ENCODE measurements around the gene SLC26A9. TPM values are rescaled to one million over a fixed set of nuclear protein-coding genes. Genes with fewer than 3 reads are reported as not detected.

Gene SLC26A9
- total and polyA plus RNA-seq, 2 donors (not counting 1 experiment from before 2014, with no cell fraction given), result not detected

DNA sequence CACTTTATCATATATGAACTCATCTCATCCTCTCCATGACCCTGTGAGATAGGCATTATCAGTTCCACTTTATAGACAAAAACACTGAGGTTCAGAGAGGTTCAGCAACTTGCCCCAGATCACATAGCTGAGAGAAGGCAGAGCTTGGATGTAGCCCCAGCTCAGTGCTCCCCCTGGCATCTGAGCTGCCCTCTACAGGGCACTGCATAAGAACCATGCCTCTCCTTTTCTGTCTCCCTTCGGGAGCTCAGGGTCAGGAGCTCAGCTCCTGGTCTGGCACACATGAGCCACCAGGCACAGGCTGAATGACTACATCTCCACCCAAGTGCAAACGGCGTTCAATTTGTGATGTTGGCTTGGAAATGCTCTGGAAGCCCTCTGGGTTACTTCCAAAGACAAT lies 43.0 kb upstream of the SLC26A9 start:
- WGBS (ENCODE audit: insufficient coverage), result 78% methylated on average over 1 of the region's 3 CpGs
- Histone ChIP-seq H3K4me1 (ENCODE audit: control insufficient read depth in 2 of 2, insufficient read depth in 2 of 2, low read length in 2 of 2) (no peaks in the 10 kb centered on the region), H3K79me2 (ENCODE audit: control insufficient read depth, insufficient read depth, low read length) (no peaks in the 10 kb centered on the region), H3K36me3 (replicated peaks in 1 of 2; ENCODE audit: control extremely low read depth in 1 of 2, control insufficient read depth in 1 of 2, extremely low read depth in 1 of 2, insufficient read depth in 2 of 2, low read length in 1 of 2) (no peaks in the 10 kb centered on the region), H4K20me1 (ENCODE audit: control insufficient read depth, insufficient read depth, low read length, poor library complexity, severe bottlenecking) (no peaks in the 10 kb centered on the region), H3K4me2 (replicated peaks; ENCODE audit: low read depth, low read length, poor library complexity, severe bottlenecking) (no peak overlapping the region), H3K9me3 (ENCODE audit: control extremely low read depth in 1 of 3, control insufficient read depth in 2 of 3, insufficient read depth in 1 of 3, low read length in 2 of 3) (no peaks in the 10 kb centered on the region), H3K9ac (ENCODE audit: low read length) (no peak overlapping the region), H3K27me3 (replicated peaks in 1 of 4; ENCODE audit: control extremely low read depth in 1 of 4, control insufficient read depth in 3 of 4, insufficient read depth in 4 of 4, low read length in 3 of 4) (peaks cover 0 to 6% (median 2%) of the 10 kb centered on the region in 4 experiments), H2AFZ (ENCODE audit: insufficient read depth, low read depth, low read length, poor library complexity, severe bottlenecking) (no peak overlapping the region), H3K4me3 (ENCODE audit: control extremely low read depth in 1 of 5, extremely low read depth in 1 of 5, insufficient read depth in 1 of 5, low read depth in 2 of 5, low read length in 4 of 5) (no peak overlapping the region), H3K27ac (ENCODE audit: low read length in 2 of 2) (no peak overlapping the region)
- no peak overlapping the region for H3K4me3 Mint-ChIP-seq
- H3K27me3 Mint-ChIP-seq, result peaks cover 8% of the 10 kb centered on the region
- intact Hi-C loops (cut with micrococcal nuclease), result no loop called here
- ChIA-PET CTCF (interaction anchor here (0.9 to 11.3 kb wide), 11 partner anchors 9 to 327 kb away, joined by 3 to 434 read pairs (median 6); no protein-coding TSS in a partner anchor), POLR2A (no interaction called here)
- H3K27ac Mint-ChIP-seq, result no peak overlapping the region
- TF ChIP-seq, protein P1, sequence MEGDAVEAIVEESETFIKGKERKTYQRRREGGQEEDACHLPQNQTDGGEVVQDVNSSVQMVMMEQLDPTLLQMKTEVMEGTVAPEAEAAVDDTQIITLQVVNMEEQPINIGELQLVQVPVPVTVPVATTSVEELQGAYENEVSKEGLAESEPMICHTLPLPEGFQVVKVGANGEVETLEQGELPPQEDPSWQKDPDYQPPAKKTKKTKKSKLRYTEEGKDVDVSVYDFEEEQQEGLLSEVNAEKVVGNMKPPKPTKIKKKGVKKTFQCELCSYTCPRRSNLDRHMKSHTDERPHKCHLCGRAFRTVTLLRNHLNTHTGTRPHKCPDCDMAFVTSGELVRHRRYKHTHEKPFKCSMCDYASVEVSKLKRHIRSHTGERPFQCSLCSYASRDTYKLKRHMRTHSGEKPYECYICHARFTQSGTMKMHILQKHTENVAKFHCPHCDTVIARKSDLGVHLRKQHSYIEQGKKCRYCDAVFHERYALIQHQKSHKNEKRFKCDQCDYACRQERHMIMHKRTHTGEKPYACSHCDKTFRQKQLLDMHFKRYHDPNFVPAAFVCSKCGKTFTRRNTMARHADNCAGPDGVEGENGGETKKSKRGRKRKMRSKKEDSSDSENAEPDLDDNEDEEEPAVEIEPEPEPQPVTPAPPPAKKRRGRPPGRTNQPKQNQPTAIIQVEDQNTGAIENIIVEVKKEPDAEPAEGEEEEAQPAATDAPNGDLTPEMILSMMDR (IDR thresholded peaks at IDR 0.05), result no peak
- no peak for TF ChIP-seq EZH2 (IDR thresholded peaks at IDR 0.05; ENCODE audit: borderline replicate concordance, insufficient read depth, low read depth, low read length, poor library complexity, severe bottlenecking)
- ATAC-seq (ENCODE audit: low read depth) (no peak), DNase-seq (no peak)
- no peaks in the 10 kb centered on the region for H3K9me3 Mint-ChIP-seq (ENCODE audit: insufficient read depth)
- H3K4me1 Mint-ChIP-seq, result no peaks in the 10 kb centered on the region

DNA sequence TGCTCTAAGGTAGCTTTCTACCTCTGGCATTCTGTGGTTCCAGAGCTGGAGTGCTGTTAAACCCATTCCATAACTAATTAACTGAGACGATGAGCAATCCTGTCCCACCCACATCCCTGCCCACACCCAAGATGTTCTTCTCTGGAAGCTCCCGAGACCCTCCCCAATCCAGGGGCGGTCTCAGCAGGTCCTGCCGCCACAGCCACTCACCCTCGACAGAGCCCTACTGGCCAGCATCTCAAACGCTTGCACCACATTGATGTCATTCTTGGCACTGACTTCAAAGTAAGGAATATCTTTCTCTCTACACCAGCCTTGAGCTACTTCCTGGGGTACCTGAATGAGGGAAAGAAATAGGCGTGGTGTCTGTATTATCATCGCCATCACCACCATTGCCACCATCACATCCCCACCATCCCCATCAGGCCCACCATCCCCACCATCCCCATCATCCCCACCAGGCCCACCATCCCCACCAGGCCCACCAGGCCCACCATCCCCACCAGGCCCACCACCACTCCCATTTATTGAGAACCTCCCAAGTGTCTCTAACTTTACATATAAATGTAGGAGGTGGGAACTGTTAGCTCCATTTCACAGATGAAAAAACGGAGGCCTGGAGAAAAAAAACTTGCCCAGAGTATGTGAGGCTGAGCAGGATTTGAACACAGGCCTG lies 42.2 kb upstream of the SLC26A9 start:
- H3K36me3 ChIP-seq (replicated peaks in 1 of 2; ENCODE audit: control extremely low read depth in 1 of 2, control insufficient read depth in 1 of 2, extremely low read depth in 1 of 2, insufficient read depth in 2 of 2, low read length in 1 of 2), result no peaks in the 10 kb centered on the region
- peaks cover 8% of the 10 kb centered on the region for H3K27me3 Mint-ChIP-seq
- H3K4me2 ChIP-seq (replicated peaks; ENCODE audit: low read depth, low read length, poor library complexity, severe bottlenecking), result no peak overlapping the region
- no peak overlapping the region for H3K4me3 ChIP-seq (ENCODE audit: control extremely low read depth in 1 of 5, extremely low read depth in 1 of 5, insufficient read depth in 1 of 5, low read depth in 2 of 5, low read length in 4 of 5)
- H2AFZ ChIP-seq (ENCODE audit: insufficient read depth, low read depth, low read length, poor library complexity, severe bottlenecking), result no peak overlapping the region
- H3K9ac ChIP-seq (ENCODE audit: low read length), result no peak overlapping the region
- CTCF ChIA-PET, result interaction anchor here (1.1 to 11.3 kb wide), 12 partner anchors 8 to 193 kb away, joined by 3 to 434 read pairs (median 8); no protein-coding TSS in a partner anchor
- H3K27ac Mint-ChIP-seq, result no peak overlapping the region
- intact Hi-C loops (cut with micrococcal nuclease), result no loop called here
- H3K4me1 ChIP-seq (ENCODE audit: control insufficient read depth in 2 of 2, insufficient read depth in 2 of 2, low read length in 2 of 2), result no peaks in the 10 kb centered on the region
- WGBS (ENCODE audit: insufficient coverage), result 90% methylated on average over 6 of the region's 9 CpGs
- no peak for DNase-seq
- TF ChIP-seq, protein P1 (IDR thresholded peaks at IDR 0.05), result no peak
- TF ChIP-seq EZH2 (IDR thresholded peaks at IDR 0.05; ENCODE audit: borderline replicate concordance, insufficient read depth, low read depth, low read length, poor library complexity, severe bottlenecking), result no peak
- peaks cover 0 to 6% (median 2%) of the 10 kb centered on the region in 4 experiments for H3K27me3 ChIP-seq (replicated peaks in 1 of 4; ENCODE audit: control extremely low read depth in 1 of 4, control insufficient read depth in 3 of 4, insufficient read depth in 4 of 4, low read length in 3 of 4)
- no peaks in the 10 kb centered on the region for H4K20me1 ChIP-seq (ENCODE audit: control insufficient read depth, insufficient read depth, low read length, poor library complexity, severe bottlenecking)
- no peak for ATAC-seq (ENCODE audit: low read depth)
- no peaks in the 10 kb centered on the region for H3K9me3 ChIP-seq (ENCODE audit: control extremely low read depth in 1 of 3, control insufficient read depth in 2 of 3, insufficient read depth in 1 of 3, low read length in 2 of 3)
- no peaks in the 10 kb centered on the region for H3K79me2 ChIP-seq (ENCODE audit: control insufficient read depth, insufficient read depth, low read length)
- H3K4me1 Mint-ChIP-seq, result no peaks in the 10 kb centered on the region
- H3K9me3 Mint-ChIP-seq (ENCODE audit: insufficient read depth), result no peaks in the 10 kb centered on the region
- H3K4me3 Mint-ChIP-seq, result no peak overlapping the region
- no peak overlapping the region for H3K27ac ChIP-seq (ENCODE audit: low read length in 2 of 2)
- POLR2A ChIA-PET, result no interaction called here
